NOMO-1 treated with DMSO at 0.1 percent for 48 hours (cell line): ENCODE results near the gene DOCK4.
A peak's percentile ranks its signal among the peaks of the same experiment; 100 is the strongest.

Source experiments
- DNase-seq: peaks from one replicate; lab custom pipeline; 2025; ENCODE audit not compliant: unreplicated experiment; lab: John Stamatoyannopoulos, UW

Gene DOCK4

DNA sequence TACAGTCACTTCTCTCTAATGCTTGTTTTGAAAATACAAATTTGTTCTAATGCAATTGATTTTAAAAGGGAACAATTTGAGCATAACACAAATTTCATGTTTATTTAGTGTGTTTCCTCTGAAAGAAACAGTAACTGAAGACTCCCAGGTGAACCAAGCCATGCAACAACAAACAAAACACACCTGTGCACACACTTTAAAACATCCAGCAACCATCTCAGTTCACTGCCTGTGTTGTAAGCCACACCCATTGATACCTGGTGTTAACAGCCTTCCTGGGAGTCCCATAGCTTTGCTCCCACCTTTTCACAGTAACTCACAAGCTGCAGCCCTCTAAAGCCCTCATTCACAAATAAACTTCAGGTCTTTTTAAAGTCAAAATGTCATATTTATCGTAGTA lies 89.3 kb downstream of the DOCK4 start:
- no peak for DNase-seq

DNA sequence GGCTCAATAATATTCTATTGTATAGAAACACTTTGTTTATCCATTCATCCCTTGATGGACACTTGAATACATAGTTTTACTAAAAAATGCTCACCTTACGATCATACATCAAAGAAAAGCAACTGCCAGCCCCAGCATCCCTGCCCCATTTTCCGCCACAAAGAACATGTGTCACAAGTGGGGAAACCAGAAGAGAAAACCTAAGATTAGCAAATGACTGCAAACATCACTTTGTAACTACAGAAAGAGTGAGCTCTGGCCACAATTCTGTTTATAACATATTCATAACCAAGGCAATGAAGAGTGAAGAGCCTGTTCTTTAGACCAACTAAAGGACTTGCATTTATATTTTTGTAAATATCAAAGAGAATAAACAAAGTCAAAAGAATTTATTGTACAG lies 89.8 kb downstream of the DOCK4 start:
- DNase-seq, result no peak

DNA sequence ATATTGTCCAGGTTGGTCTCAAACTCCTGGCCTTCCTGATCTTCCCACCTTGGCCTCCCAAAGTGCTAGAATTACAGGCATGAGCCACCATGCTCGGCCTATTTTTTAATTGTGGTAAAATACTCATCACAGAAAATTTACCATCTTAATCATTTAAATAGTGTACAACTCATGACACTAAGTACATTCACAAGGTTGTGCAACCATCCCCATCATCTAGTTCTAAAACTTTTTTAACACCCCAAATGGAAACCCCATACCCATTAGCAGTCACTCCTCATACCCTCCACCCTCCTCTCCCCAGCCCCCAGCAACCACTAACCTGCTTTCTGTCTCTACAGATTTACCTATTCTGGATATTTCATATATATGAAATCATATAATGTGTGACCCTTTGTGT lies 90.3 kb downstream of the DOCK4 start:
- DNase-seq, result no peak

DNA sequence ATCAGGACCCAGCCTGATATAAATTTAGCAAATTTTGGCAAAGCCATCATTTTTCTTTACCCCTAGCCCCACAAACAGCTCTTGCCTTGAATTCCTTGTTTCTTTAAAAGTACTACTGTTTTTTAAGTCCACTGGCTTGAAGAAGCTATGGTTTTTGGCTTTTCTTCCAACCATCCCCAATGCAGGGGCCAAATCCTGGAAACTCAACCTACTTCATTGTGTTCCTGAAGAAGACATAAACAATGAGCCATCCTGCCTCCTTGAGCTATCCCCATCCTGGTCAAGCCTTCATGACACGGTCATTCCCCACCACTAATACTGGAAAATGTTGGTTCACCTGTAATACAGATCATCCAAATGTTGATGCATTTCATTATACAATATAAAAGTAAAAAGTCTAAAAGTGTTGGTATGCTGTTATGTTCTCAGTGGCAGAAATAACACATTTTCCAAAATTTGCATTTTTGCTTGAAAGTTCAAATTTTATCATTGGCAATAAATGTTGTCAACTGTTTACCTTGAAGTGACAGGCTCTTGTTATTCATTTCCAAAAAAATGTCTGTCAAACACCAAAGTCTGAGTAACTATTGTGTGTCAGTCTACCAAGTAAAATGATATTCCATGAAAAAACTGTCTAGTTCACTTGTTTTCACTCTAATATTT lies 92.2 kb downstream of the DOCK4 start:
- no peak for DNase-seq

DNA sequence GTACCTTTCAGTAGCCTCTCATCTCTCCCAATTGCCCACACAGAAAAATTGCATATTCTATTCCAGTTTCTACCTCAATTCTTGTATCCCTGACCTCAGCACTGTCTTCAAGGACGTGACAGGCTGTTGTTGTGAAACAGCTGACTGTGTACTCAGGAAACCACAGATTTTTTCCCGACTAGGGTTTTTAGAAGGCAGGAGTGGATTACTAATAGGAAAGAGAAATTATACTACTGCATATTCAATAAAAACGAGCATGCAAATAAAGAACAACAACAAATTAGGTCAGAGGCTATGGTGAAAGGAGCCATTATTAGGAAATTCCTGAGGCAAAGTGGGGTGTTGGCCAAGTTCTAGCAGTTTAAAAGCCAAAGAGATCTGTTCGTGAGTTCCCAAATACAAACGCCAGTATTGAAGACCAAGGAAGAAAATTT lies 93.4 kb downstream of the DOCK4 start:
- DNase-seq, result no peak

DNA sequence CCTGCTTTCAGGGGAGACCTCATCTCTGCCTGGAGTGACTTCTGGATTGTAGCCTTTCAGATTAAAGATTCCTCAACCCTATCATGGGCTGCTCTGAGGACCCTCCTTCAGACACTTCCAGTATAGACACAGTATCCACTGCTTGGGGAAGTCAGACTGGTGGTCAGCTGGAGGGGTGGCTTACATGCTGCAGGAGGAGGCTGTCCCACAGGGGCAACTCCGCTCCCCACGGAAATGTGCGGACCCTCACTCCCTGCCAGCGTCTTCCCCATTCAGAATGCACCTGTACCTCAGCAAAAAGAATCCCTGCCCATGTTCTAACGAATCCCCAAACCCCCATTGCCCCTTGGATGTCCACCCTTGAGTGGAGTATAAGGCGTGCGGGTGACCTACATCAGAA lies 95.5 kb downstream of the DOCK4 start:
- no peak for DNase-seq

DNA sequence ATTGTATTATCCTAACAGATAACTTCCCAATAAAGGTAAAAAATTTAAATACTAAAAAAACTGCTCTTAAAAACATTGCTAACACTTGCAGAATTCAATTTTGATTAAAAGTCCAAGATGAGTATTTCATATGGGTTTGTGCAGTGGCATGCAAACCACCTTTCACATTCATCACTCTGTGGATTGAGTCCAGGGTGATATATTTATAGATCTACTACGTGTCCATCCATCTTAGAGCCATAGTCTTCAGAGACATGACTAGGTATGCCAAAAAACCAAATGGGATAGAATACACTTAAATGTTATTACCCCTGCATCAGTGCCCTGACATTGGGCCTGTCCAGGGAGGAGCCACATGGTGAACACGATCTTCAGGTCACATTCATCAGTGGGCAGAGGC lies 96.0 kb downstream of the DOCK4 start:
- DNase-seq, result no peak

DNA sequence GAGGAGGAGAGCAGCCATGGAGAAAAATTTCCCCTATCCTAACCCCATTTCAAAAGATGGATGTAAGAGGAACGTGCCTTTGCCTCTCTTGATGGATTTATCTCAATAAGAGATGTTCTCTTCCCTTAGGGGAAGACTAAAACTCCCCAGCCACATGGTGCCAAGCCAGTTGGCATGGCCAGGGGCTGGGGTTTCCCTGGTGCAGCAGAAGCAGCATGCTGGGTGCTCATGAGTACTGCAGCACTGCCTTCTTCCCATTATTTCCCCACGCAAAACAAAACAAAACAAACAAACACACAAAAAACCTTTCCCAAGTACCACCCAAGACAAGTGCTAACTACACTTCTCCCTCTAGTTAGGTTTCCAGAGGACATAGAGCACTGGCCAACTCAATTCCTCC lies 97.2 kb downstream of the DOCK4 start:
- DNase-seq, result no peak

DNA sequence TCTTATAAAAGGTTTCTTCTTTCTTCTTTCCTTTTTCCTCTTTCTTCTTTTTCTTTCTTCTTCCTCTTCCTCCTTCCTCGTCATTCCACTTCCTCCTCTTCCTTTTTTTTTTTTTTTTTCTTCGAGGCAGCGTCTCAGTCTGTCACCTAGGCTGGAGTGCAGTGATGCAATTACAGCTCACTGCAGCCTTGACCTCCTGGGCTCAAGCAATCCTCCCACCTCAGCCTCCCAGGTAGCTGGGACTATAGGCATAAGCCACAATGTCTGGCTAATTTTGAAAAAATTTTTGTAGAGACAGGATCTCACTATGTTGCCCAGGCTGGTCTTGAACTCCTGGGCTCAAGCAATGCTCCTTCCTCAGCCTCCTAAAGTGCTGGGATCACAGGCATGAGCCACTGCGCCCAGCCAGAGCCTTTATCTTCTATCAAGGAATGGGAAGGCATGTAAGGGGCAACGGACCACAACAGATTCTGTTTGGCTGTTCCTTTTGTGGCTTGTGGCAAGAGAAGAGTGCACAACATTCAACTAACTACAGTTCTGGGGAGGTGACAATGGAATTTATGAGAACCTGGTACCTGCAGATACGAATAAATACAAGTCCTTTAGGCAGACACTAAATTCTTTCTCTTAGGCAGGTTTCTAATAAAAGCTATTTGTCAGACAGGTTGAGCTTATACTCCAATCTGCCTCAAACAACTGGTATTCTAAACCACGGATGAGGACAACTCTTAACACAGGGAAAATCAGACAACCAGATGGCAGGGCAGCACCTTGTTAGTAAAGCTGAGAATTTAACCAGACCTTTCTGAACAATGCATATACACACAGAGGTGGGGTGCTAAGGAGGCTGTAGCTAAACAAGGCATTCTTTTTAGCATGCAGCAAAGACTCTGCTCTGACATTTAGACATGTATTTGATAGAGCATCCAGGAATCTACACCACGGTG lies 100.3 kb downstream of the DOCK4 start:
- no peak for DNase-seq

DNA sequence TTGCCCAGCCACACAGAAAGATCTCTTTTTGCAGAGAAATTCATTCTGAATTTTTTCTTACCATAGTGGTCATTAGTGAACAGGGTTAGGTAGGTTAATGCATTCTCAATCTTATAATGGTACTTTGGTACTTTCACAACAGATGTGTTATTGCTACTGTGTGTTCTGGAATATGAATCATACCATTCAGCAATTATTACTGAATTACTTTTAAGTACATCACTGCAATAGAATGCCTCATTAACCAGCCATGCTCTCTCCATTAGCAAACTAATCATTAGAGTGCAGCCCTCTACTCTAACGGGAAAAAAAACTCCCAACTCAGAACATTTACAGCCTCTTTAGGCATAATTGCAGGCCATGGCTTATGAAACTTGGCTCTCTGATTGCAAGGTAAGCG lies 102.1 kb downstream of the DOCK4 start:
- DNase-seq, result no peak

DNA sequence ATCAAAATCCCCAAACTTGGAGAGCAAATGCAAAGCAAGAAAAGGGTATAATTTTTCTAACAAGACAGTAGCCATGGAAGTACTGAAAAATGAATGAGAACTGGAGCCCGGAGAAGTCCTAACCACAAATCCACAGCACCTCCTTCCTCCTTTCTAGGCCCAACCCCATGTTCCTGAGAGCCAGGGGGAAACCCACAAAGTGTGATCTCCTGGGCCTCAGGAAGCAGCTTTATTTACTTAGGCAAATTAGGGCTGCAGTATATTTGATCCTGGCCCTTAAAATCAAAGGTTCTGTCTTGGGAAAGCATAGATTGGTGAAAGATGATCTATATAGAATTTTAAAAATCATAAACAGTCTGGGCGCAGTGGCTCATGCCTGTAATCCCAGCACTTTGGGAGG lies 103.0 kb downstream of the DOCK4 start:
- peak; percentile 1 for DNase-seq

DNA sequence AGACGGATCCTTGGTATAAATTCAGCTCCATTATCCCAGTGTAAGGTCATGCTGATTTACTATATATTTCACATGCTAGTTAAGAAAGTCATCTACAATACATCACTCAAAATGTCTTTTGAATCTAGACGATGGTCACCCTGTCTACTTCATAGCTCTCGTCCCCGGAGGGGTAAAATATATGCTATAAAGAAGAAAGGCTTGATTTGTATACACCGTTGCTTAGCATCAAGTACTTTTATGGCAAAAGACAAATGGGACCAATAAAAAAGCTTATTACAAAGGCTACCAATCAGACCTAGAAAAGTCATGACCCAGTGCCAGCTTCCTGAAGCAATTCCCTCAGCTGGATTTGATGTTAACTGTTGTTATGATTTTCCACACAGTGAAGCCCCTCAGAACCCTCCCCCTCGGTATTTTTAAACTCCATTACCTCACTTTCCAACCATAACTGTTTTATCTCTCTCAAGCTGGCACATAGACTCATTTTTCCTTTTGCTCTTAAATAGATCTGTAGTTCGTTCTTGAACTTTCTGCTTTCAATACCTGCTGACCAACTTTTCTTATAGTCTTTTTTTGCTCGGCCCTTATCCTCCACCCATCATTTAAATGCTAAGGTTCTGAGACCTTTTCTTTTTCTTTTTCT lies 104.9 kb downstream of the DOCK4 start:
- no peak for DNase-seq

DNA sequence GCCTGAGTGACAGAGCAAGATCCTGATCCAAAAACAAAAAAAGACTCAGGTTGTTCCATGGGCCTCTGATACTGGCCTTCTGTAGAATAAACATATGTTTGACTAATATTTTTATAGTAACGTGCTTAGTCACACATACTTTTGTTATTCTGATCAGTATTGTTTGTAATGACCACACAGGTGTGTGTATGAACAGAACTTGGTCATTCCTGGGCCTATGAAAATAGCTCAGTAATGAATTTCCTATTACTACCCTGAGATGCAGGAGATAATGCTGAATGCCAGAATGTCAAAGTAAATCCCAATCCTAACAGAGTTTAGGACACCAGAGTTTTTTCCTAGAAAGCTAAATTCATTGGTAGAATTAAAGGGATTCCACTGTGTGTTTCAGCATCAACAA lies 108.7 kb downstream of the DOCK4 start:
- DNase-seq, result no peak

DNA sequence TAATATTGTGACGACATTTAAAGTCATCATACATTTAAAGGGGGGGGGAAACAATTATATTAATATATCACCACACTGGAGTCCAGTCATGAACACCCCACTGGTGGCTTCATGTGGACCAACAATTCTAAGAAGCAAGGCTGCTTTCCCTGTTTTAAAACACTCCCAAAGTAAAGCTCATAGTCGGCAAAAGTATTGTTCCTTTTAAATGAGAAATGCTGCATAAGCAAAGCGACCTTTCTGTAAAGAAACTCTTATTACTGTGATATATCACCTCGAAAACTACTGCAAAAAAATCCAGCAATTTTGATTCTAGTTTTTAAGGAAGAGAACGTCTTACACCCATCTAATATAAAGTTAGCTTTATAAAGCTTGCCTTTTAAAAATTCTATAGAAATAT lies 112.8 kb downstream of the DOCK4 start:
- DNase-seq, result no peak

DNA sequence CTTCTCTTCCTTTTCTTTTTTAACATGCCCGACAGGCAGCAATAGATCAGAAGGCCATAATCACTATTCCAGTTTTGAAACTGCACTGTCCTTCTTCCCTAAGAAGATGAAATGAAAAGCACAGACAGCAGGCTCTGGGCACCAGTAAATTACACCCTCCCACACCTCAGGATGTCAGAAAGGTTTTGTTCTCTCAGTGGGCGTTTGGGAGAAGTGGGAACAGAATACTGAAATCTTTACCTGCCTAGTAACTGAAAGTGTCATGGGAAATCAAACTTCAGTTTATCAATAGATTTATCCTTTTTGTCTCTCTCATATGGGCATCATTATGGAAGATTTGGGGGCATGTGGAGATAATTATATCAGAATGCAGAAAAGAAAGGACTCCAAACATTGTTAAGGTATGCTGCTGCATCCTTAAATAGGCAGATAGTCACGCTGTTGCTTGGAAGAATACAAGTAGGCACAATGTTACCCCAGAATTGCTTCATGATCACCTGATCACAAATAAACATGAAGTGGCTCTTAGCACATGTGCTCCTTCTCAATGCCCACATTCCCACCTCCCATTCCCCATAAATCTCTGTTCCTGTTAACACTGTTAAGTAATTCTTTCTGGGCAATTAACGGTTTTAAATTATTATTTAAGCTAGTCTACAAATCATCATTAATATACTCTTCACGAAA lies 113.3 kb downstream of the DOCK4 start:
- DNase-seq, result no peak

DNA sequence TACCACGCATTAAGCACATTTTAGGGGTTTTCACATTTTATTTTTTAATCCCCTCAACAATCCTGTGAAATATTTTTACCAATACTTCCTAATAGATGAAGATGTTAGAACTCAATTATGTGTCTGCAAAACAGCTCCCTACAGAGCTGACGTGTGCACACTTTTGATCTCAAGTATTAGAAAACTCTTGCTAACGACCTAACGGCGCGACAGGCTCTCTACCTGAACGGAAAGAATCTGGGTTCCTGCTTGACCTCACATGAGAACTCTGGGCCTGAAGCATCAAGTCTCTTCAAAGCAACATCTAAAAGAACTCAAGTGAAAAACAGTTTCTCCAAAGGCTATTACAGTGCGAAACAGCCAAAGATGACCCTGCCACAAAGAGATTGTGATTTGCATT lies 113.9 kb downstream of the DOCK4 start:
- no peak for DNase-seq

DNA sequence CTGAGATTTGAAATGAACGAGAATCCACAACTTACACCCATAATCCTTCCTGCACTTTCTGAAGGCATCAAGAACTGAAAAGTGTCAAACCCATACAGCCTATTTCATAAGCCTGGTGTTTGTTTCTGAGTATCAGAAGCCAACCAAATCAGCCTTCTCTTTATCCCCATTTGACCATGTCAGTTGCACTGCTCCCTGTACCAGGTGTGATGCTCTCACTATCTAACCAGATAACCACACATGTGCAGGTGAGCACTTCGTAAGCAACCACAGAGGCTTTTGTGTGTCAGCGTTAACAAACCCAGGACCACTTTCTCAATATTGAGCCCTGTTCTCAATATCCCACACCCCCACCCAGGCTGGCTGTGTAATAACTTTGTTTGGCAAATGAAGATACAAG lies 114.4 kb downstream of the DOCK4 start:
- no peak for DNase-seq

DNA sequence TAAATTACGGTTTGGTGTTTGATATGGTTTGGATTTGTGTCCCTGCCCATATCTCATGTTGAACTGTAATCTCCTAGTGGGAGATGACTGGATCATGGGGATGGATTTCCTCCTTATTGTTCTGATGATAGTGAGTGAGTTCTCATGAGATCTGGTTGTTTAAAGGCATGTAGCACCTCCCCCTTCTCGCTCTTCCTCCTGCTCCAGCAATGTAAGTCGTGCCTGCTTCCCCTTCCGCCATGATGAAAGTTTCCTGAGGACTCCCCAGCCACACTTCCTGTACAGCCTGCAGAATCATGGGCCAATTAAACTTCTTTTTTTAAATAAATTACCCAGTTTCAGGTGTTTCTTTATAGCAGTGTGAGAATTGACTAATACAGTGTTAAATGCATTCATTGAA lies 116.6 kb downstream of the DOCK4 start:
- DNase-seq, result peak; percentile 0

DNA sequence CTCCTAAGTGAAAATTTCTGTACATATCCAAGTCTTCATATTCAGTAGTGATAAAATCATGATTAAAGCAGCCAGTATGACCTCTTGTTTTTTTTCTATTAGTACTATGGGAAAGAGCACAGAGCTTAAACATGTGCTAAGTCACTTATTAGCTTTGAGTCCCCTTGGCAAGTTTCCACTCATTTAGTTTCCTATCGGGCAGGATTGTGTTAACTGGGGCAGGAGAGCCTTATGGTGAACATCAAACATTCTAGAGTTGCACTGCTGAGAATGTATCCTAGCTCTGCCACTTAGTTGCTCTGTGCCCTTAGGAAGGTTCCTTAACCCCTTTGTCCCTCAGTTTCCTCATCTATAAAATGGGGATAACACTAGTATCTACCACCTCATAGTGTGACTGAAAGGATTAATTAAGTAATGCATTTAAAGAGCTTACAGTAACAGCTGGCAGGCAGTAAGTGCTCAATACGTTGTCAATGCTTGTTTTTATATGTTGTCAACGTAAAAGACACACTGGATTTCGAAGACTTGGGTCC lies 117.6 kb downstream of the DOCK4 start:
- no peak for DNase-seq

DNA sequence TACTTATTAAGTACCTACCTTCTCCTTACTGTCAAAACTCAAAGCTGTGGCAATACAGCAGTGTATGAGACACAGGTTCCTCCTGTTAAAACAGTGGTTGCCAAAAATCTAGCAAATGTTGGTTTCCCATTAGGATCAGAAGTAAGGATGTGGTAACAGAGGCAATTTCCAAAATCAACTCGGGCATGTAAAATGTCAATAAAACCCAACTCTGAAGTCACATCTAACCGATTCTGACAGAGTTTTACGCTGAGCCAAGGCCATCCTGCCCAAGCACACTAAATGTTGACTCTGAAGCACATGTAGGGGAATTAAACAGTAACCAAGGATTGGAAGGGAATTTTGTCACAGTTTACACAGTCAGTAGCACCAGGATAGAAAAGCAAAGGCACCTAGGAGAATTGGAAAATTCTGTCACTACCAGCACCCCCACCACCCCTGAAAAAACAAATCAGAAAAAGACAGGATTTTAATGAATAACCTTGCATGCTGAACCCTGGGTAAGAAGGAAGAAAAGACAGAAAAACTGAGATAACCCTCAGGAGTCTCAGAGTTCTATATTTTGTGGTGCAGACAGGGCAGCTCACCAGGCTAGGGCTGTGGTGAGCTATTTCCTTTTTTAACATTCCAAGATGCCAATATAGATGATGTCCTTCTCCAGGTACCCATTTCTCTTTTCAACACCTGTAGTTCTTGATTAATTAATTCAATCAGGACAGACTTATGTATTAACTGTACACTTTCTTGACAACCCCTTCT lies 119.5 kb downstream of the DOCK4 start:
- DNase-seq, result no peak
